Tibial nerve (tissue), 3 donors: ENCODE results near the gene TAF11L13.

Experiments used
- CTCF ChIP-seq, 5 experiments: fragments of 200-600 bp in 3 of 5; fragments of 450-650 bp in 2 of 5; sonication (generic) in 3 of 5; IDR thresholded peaks; one replicate each; pipeline ENCODE4 v1.5.1; 2016 to 2019; ENCODE audit warnings: antibody characterized with exemption in 5 of 5, mild to moderate bottlenecking in 3 of 5, moderate library complexity in 2 of 5
- POLR2A ChIP-seq, 2 donors: fragments of 450-650 bp; IDR thresholded peaks; one replicate each; pipeline ENCODE4 v1.6.1; 2017; ENCODE audit warnings: antibody characterized with exemption in 2 of 2, mild to moderate bottlenecking in 2 of 2, moderate library complexity in 2 of 2

GRCh38 chr5:17679597-17680203 lies 47.8 kb downstream of the TAF11L13 start:
- TF ChIP-seq CTCF (IDR thresholded peaks at IDR 0.05) (no peak), POLR2A (IDR thresholded peaks at IDR 0.05) (no peak)
